Stimulated activated CD4-positive, alpha-beta T cell treated with anti-CD3 and anti-CD28 coated beads, Interleukin-12 subunit alpha, Interleukin-12 subunit beta, amount 100 ng/mL, for 4 hours (primary cell): ENCODE results near the gene TRPV2.
"Not testable (repeated sequence)": the region's sequence is repeated elsewhere in the genome, so short reads cannot be mapped to it uniquely, and the experiment has no call there.

ENCODE experiments used
- DNase-seq: peaks from one replicate; pipeline ENCODE4 v3.0.0-alpha.2; 2020

The TRPV2 gene

DNA sequence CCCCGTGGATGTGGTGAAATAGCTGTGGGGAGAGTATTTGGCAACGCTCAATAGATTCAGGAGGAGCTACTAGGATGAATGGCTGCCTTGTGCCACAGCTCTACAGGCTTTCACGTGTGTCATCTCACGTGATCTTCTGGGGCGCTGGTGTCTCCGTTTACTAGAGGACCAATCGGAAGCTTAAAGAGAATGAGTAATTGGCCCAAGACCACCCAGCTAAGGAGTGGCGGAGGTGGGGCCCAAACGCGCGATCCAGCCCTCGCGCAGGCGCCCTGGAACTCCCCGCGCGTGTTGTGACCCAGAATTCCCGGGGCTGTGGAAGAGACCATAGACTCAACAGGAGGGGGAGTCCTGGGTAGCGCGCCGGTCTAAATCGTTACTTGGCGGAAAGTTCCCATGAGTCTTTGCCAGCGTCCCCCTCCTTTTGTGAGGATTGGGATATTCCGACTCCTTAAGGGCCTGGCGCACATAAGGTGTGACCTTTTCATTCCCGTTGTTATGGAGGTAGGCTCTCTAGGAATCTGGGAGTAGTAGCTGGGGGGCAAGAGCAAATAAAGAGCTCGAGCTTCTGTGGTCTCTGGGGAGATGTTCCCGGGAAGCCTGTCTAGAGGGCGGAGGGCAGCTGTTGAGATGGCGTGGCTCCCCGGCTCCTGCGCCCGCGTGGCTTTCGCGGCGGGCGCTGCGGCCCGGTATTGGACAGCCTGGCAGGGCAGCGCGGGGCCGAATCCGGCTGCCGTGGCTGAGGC, 23.4 kb downstream of the TRPV2 start:
- DNase-seq: peak; percentile 89

GRCh38 chr17:16439303-16439791, 24.0 kb downstream of the TRPV2 start:
- peak; percentile 28 for DNase-seq

DNA sequence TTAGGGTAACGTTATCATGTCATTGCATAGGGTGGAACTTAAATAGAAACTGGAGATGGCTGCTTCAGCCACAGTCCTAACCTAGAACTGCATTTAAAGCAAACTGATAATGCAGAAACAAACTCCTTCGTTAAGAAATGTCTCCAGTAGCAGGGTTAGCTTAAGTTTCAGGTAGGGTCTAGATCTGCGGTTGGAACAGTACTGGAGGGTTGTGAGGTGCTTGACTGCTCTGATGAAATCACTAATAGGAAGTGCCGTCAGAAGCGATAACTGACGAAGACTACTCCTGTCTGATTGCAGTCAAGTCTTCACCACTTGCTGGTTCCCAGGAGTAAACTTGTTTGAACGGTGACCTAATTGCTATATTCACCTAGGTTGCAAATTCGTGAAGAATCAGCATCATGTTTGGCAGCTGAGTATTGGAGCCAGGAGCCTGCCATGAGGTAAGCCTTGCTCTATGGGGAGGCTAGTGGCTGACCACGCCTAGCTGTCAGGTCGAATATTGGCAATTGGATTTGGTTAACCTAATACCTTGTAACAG, 24.5 kb downstream of the TRPV2 start:
- no peak for DNase-seq

GRCh38 chr17:16440354-16440753, 25.0 kb downstream of the TRPV2 start:
- not testable (repeated sequence) for DNase-seq

DNA sequence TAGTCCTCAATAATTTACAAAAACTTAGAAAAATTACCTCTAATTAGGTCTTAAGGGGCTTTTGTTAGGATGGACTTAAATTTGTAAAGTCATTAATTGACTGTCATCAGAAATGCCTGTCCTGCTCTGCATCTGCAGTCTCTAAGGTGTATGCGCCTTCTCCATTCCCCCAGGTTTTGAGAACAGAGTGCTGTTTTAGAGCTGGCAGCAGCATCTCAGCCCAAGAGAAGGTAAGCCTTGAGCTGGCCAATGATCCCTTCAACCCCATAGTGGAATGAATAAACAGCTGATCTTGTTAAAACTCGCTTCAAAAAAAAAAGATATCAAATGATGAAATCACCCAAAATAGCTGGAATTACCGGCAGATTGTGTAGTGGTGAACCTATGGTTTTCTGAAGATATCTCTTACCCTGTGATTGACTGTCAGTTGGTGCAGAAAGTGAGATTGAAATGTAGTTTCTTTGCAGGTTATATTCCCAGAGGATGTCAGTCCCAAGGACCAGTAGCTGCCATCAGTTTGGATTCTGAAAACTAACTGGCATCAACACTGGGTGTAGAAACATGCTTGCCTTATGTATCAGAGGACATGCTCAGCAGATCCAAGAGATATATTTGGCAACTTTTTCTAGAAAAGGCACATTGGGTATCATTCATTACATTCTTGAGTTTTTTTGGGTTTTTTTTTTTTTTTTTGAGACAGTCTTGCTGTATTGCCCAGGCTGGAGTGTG, 25.7 kb downstream of the TRPV2 start:
- DNase-seq: no peak

GRCh38 chr17:16442141-16442540, 26.8 kb downstream of the TRPV2 start:
- no peak for DNase-seq

GRCh38 chr17:16442594-16443510, 27.5 kb downstream of the TRPV2 start:
- DNase-seq: no peak

GRCh38 chr17:16443511-16444257, 28.3 kb downstream of the TRPV2 start:
- DNase-seq: peak; percentile 28

- no peak for DNase-seq
These were observed 29.0 kb downstream of the TRPV2 start for GRCh38 chr17:16444258-16444886.

- no peak for DNase-seq
These were observed 31.1 kb downstream of the TRPV2 start for GRCh38 chr17:16446338-16446983.

- DNase-seq: no peak
These were observed 32.3 kb downstream of the TRPV2 start for GRCh38 chr17:16447676-16448075.

- DNase-seq: no peak
These were observed 33.1 kb downstream of the TRPV2 start for GRCh38 chr17:16448490-16448889.

DNA sequence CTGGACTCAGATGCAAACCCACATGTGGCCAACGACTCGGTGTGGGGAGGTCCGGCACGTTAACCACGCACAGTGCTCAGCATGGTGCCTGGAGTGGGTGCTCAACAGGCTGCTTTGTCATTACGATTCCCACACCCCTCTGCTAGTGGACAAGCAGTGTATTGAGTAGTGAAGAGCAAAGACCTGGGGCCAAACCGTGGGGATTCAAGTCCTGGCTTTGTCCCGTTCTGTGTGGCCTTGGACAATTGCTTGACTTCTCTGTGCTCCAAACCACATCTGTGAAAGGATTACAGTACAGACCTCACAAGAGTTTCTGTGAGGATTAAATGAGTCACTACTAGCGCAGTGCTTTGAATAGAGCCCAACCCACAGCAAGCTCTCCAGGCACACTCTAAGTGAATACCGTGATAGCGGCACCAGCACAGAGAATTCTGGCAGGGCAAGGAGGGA, 33.8 kb downstream of the TRPV2 start:
- no peak for DNase-seq

GRCh38 chr17:16450028-16450427, 34.7 kb downstream of the TRPV2 start:
- DNase-seq: no peak

DNA sequence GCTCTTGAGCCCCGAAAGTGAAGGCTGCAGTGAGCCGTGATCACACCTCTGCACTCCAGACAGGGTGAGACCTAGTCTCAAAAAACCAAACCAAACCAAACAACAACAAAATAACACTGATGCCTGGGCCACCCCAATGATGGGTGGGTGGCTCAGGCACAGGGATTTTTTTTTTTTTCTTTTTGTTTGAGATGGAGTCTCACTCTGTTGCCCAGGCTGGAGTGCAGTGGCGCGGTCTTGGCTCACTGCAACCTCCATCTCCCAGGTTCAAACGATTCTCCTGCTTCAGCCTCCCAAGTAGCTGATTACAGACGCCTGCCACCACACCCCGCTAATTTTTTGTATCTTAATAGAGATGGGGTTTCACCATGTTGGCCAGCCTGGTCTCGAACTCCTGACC, 36.9 kb downstream of the TRPV2 start:
- DNase-seq: not testable (repeated sequence)

GRCh38 chr17:16453493-16453851, 38.1 kb downstream of the TRPV2 start:
- no peak for DNase-seq

DNA sequence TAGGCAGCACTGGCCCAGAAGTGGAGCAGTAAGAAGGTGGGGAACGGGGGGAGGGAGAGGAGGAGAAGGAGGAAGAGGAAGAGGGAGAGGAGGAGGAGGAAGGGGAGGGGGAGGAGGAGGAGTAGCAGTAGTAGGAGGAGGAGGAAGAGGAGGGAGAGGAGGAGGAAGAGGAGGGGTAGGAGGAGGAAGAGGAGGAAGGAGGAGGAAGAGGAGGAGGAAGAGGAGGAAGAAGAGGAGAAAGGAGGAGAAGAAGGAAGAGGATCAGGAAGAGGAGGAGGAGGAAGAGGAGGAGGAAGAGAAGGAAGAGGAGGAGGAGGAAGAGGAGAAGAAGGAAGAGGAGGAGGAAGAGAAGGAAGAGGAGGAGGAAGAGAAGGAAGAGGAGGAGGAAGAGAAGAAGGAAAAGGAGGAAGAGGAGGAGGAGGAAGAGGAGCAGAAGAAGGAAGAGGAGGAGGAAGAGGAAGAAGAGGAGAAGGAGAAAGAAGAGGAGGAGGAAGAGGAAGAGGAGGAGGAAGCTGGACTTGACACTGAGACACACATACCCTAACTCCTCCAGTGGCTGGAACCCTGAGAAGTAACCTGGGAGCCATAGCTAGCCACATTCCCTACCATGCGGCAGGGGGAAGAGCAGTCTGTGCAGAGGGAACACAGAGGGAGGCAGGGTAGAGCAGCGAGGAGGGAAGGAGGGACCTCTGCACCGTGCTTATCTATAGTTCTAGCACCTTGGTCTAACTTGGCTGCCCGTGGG, 40.8 kb downstream of the TRPV2 start:
- DNase-seq: no peak

- DNase-seq: no peak
These were observed 41.5 kb downstream of the TRPV2 start for GRCh38 chr17:16456742-16457316.

- no peak for DNase-seq
These were observed 43.9 kb downstream of the TRPV2 start for GRCh38 chr17:16459271-16459670.
